Spleen (tissue), 11 donors: Measurements from ENCODE around the gene SKI. TPM values are rescaled to one million over a fixed set of nuclear protein-coding genes. Genes with fewer than 3 reads are reported as not detected.
A peak's percentile ranks its signal among the peaks of the same experiment; 100 is the strongest.

Source experiments
- DNase-seq: peaks from one replicate; pipeline ENCODE4 v3.0.0-alpha.2; 2020
- H3K27ac ChIP-seq, 8 donors: fragments of 200-600 bp; sonication (generic) in 7 of 8; 1 replicate in 4 of 8; 2 replicates in 4 of 8; pipeline versions ENCODE4 v1.5.0 to v1.8.0; 2016 to 2021; ENCODE audit warnings: inconsistent platforms in 4 of 8, mild to moderate bottlenecking in 4 of 8, moderate library complexity in 1 of 8
- H3K27me3 ChIP-seq, 7 donors: fragments of 200-600 bp; sonication (generic) in 6 of 7; replicated peaks in 1 of 7; 1 replicate in 4 of 7; 2 replicates in 3 of 7; pipeline versions ENCODE4 v1.5.0 to v1.8.0; 2016 to 2021; ENCODE audit warnings: inconsistent platforms in 3 of 7, mild to moderate bottlenecking in 1 of 7
- H3K36me3 ChIP-seq, 6 donors: fragments of 200-600 bp; sonication (generic) in 5 of 6; 1 replicate in 4 of 6; 2 replicates in 2 of 6; pipeline versions ENCODE4 v1.5.0 to v1.8.0; 2016 to 2021; ENCODE audit warnings: inconsistent platforms in 2 of 6
- H3K4me1 ChIP-seq, 6 donors: fragments of 200-600 bp; sonication (generic) in 5 of 6; 1 replicate in 3 of 6; 2 replicates in 3 of 6; pipeline versions ENCODE4 v1.5.0 to v1.8.0; 2016 to 2021; ENCODE audit warnings: inconsistent platforms in 3 of 6
- H3K4me3 ChIP-seq, 8 donors: fragments of 200-600 bp; sonication (generic) in 7 of 8; 1 replicate in 4 of 8; 2 replicates in 4 of 8; pipeline versions ENCODE4 v1.5.0 to v1.8.0; 2016 to 2021; ENCODE audit warnings: inconsistent platforms in 4 of 8, mild to moderate bottlenecking in 4 of 8, moderate library complexity in 2 of 8
- H3K9me3 ChIP-seq, 8 donors: fragments of 200-600 bp; sonication (generic) in 7 of 8; 1 replicate in 4 of 8; 2 replicates in 4 of 8; pipeline versions ENCODE4 v1.5.0 to v1.8.0; 2016 to 2021; ENCODE audit warnings: inconsistent platforms in 4 of 8
- CTCF ChIP-seq, 11 experiments: fragments of 200-600 bp in 7 of 11; fragments of 450-650 bp in 4 of 11; sonication (generic) in 4 of 11; IDR thresholded peaks in 8 of 11; conservative IDR thresholded peaks in 3 of 11; 1 replicate in 7 of 11; 2 replicates in 4 of 11; pipeline versions ENCODE4 v1.4.0 to v1.8.0; 2016 to 2021; ENCODE audit warnings: antibody characterized with exemption in 11 of 11, inconsistent platforms in 4 of 11, mild to moderate bottlenecking in 1 of 11
- POLR2A ChIP-seq, 3 donors: fragments of 450-650 bp; IDR thresholded peaks; one replicate each; pipeline ENCODE4 v1.5.1; 2017; ENCODE audit warnings: antibody characterized with exemption in 3 of 3, mild to moderate bottlenecking in 1 of 3
- POLR2AphosphoS5 ChIP-seq, 3 donors: sonication (generic); formaldehyde crosslinking; IDR thresholded peaks; one replicate each; pipeline ENCODE4 v1.5.1; 2017; ENCODE audit warnings: antibody characterized with exemption in 3 of 3
- WGBS, 5 donors: extraction: QIAGEN DNeasy Blood & Tissue Kit in 3 of 5; methylation state at CpG; one replicate each; pipeline versions ENCODE4 v1.1.5 to v1.1.7; 2013 to 2018; 5-methylcytosine and 5-hydroxymethylcytosine counted together
- intact Hi-C: fragments of 100-400 bp; cut with DNase I; formaldehyde crosslinking; loops from one replicate; pipeline ENCODE4 v1.15.0; 2023; ENCODE audit warnings: low total_unique reads
- polyA plus RNA-seq, 3 donors: library from polyadenylated mRNA; stranded (reverse); fragments of 200-250 nt; gene quantifications; one replicate each; pipeline ENCODE4 v1.2.1, GENCODE V29; 2013
- total RNA-seq, 7 donors: library from RNA; depleted of rRNA in 3 of 7; stranded (reverse); fragments of >200 nt in 3 of 7; fragmentation: NEBNext Ultra II Directional in 4 of 7; extraction: Animal tissue kit (Norgen Biotek cat#: 25700) in 4 of 7; gene quantifications; one replicate each; pipeline versions ENCODE4 v1.1.0 to v1.2.1, GENCODE V29; 2016 to 2021
- donor health status: healthy with polysubstance abuse.
- donor health status: DM: no; HTN: no; CAD: no; lungs with moderate emphysema.
- donor health status: DM: no; HTN: no; CAD: no.
- donor health status: Bipolar disorder and iron deficiency.
- donor health status: healthy.
- donor health status: DM: no; HTN: no; CAD: no.
- donor health status: DM: yes; HTN: yes; CAD: no.

SKI gene
- total and polyA plus RNA-seq, 10 donors, result 4.4 to 100.0 (median 54.3) TPM

GRCh38 chr1:2190491-2190976 lies 37.6 kb upstream of the SKI start:
- DNase-seq, result no peak
- H3K4me3 ChIP-seq, result peak overlapping the region in 4 of 8 donors; percentile 43 to 71 (median 47)
- peaks cover 15 to 63% (median 49%) of the 10 kb centered on the region in 6 donors for H3K4me1 ChIP-seq
- no peak for TF ChIP-seq POLR2A (IDR thresholded peaks at IDR 0.05)
- no peak for TF ChIP-seq POLR2AphosphoS5 (IDR thresholded peaks at IDR 0.05)
- no peak for TF ChIP-seq CTCF (IDR thresholded peaks at IDR 0.05 in 8 of 11, conservative IDR thresholded peaks at IDR 0.05 in 3 of 11)
- H3K27ac ChIP-seq, result peak overlapping the region in 7 of 8 donors; percentile 87 to 96 (median 89)
- intact Hi-C loops, result no loop called here
- no peaks in the 10 kb centered on the region for H3K27me3 ChIP-seq
- 87 to 96% (median 94%) methylated on average over 7 to 19 of the region's 19 CpGs for WGBS, 5 donors
- H3K9me3 ChIP-seq, result no peaks in the 10 kb centered on the region
- peaks cover 0 to 35% (median 13%) of the 10 kb centered on the region in 6 donors for H3K36me3 ChIP-seq

- WGBS, 5 donors, result 73 to 88% (median 84%) methylated on average over 26 to 30 of the region's 30 CpGs
Observed at GRCh38 chr1:2192031-2192995, 35.8 kb upstream of the SKI start.

GRCh38 chr1:2193514-2194281 lies 34.4 kb upstream of the SKI start:
- intact Hi-C loops, result loop anchor here (2.0 kb wide), 1 partner anchor 189 kb away; no protein-coding TSS in a partner anchor
- 72 to 76% (median 73%) methylated on average over 40 to 44 of the region's 44 CpGs for WGBS, 5 donors
- Histone ChIP-seq H3K9me3 (no peaks in the 10 kb centered on the region), H3K36me3 (peaks cover 0 to 19% (median 0%) of the 10 kb centered on the region in 6 donors), H3K4me1 (peaks cover 20 to 81% (median 55%) of the 10 kb centered on the region in 6 donors), H3K27me3 (no peaks in the 10 kb centered on the region), H3K27ac (peak overlapping the region in 6 of 8 donors; percentile 86 to 97 (median 95)), H3K4me3 (peak overlapping the region in 6 of 8 donors; percentile 8 to 92 (median 76))
- DNase-seq, result peak; percentile 87
- TF ChIP-seq POLR2AphosphoS5 (IDR thresholded peaks at IDR 0.05), result no peak
- no peak for TF ChIP-seq CTCF (IDR thresholded peaks at IDR 0.05 in 8 of 11, conservative IDR thresholded peaks at IDR 0.05 in 3 of 11)
- TF ChIP-seq POLR2A (IDR thresholded peaks at IDR 0.05), result no peak

More at GRCh38 chr1:2192031-2192995, 35.8 kb upstream of the SKI start:
- peaks cover 16 to 69% (median 53%) of the 10 kb centered on the region in 6 donors for H3K4me1 ChIP-seq
- intact Hi-C loops, result no loop called here
- no peaks in the 10 kb centered on the region for H3K27me3 ChIP-seq
- TF ChIP-seq POLR2A (IDR thresholded peaks at IDR 0.05) (no peak), POLR2AphosphoS5 (IDR thresholded peaks at IDR 0.05) (peak in 1 of 3 donors; percentile 17), CTCF (IDR thresholded peaks at IDR 0.05 in 8 of 11, conservative IDR thresholded peaks at IDR 0.05 in 3 of 11) (no peak)
- H3K27ac ChIP-seq, result peak overlapping the region in 5 of 8 donors; percentile 37 to 97 (median 92)
- no peak overlapping the region for H3K4me3 ChIP-seq
- no peaks in the 10 kb centered on the region for H3K9me3 ChIP-seq
- H3K36me3 ChIP-seq, result peaks cover 0 to 19% (median 0%) of the 10 kb centered on the region in 6 donors
- no peak for DNase-seq
